ENCODE data around the gene GPC4.
"Not testable (repeated sequence)": the region's sequence is repeated elsewhere in the genome, so short reads cannot be mapped to it uniquely, and the experiment has no call there.

The GPC4 gene

DNA sequence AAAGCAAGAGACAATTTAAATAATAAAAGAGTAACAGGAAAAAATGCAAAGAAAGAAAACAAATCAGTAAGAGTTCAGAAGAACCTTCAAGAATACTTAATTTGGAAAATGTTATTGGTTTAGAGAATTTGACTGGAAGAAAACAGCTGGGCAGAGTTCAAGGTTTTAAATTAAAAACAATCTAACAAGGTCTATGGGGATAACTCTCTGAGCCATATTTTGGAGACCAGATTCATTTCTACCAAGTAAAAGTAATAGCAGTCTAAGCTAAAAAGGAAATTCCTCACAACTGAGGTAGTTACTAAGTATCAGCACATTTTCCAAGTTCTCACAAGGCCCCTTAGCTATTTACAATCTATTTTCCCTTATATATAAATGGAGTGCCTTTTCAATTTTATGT, 114.7 kb downstream of the GPC4 start:
- no peak for DNase-seq

DNA sequence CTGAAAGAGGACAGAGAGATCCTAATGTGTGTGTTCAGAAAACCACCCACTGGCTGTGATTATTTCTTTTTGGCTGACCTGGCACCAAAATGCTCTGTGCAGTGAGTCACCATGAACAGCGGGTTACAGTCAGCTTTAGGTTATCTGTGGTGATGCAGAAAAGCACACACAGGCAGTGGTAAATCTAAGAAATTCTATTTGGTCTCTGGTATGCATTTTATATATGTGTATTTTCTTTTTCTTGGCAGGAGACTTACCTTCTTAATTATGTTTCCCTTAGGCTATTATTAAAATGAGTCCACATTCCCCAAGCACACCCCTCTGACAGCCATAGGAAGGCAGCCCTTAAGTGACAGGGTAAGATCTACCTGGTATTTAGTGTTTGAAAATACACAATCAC, 118.0 kb downstream of the GPC4 start:
- peak; percentile 7 for DNase-seq

DNA sequence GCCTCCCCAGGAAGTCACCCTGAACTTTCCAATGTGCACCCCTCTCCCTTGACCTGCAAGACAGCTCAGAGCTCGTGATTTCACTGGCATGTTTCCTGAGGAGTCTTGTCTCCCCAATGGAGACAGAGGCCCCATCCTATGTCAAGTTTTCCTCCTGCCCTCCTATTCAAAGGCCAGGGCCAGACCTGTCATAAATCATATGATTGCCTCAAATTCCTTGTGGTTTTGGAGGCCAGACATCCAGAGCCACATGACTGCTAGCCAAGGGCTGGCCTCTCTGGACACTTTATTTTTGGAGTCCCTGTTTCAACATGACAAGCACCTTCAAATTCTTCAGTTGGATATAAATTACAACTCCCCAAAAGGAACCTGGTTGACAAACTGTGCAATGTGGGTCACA, 121.2 kb downstream of the GPC4 start:
- DNase-seq = peak; percentile 0

DNA sequence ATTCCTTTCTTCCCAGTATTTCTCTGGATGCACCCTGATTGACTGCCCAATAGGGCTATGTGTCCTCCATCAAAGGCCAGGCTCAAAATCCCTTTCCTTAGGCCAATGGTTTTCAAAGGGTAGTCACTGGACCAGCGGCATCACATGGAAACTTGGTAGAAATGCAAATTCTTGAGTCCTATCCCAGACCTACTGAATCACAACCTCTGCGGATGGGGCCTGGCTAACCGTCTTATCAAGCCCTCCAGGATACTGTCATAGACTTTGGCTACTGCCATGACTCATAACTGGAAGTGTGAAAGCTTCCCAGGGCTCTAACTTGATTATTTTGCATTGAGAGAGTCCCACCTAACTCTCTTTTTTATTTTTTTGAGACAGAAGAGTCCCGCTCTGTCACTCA, 125.2 kb downstream of the GPC4 start:
- no peak for DNase-seq

GRCh38 chrX:133287860-133288259, 127.4 kb downstream of the GPC4 start:
- DNase-seq = no peak

DNA sequence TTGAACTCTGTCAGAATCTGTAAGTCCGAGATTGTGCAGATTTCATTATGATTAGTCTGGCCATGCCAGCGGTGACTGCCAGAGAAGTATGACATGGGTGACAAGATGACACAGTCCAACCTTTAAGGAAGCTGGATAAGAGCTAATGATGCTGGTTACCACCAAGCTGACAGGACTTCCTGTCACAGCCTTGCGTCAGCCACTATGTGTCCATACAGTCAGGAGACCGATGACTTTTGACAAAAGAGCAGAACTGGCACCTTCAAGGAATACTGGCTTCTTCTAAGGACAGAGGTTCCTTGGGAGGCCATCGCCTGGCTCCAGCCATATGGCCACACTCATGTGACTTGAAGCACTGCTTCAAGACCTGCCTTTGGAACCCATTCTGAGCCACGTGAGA, 129.9 kb downstream of the GPC4 start:
- DNase-seq = no peak

- DNase-seq = not testable (repeated sequence)
Measured at GRCh38 chrX:133279112-133279730, 136.1 kb downstream of the GPC4 start.

GRCh38 chrX:133273180-133273579, 142.1 kb downstream of the GPC4 start:
- DNase-seq = no peak

DNA sequence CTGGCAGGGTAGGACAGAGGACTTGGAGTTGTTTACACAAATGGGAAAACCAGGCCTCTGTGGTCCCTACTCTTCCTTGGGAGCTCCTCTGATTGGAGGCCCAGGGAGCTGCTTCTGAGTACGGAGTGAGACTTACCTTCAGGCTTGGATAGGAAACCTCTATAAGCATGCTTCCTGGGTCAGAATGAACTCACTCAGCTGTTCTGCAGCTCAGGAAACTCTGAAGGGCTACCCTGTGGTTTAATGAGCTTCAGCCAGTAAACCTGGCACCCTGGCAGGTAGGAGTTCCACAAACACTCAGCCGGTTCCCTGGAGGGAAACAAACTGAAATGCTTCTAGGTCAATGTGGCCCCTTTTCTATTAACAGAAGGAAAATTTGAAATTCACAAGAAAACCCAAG, 146.1 kb downstream of the GPC4 start:
- no peak for DNase-seq

DNA sequence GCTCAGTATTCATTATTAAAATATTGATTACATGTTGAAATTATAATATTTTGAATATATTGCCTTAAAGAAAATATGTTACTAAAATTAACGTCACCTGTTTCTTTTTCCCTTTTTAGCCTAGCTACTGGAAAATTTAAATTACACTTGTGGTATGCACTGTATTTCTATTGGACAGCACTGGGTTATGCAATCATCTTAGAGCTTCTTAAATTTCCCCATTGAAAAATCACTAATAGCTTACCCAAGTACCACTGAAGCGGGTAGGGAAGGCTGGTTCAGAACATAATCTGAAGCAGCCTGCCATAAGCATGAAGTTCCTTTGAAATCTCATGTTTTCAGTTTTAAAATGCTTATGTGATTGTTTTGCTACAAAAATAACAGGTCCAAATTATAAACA, 147.7 kb downstream of the GPC4 start:
- no peak for DNase-seq

GRCh38 chrX:133265331-133265730, 150.0 kb downstream of the GPC4 start:
- DNase-seq = peak; percentile 6

- DNase-seq = peak; percentile 6
Measured at GRCh38 chrX:133258481-133258880, 156.8 kb downstream of the GPC4 start.

DNA sequence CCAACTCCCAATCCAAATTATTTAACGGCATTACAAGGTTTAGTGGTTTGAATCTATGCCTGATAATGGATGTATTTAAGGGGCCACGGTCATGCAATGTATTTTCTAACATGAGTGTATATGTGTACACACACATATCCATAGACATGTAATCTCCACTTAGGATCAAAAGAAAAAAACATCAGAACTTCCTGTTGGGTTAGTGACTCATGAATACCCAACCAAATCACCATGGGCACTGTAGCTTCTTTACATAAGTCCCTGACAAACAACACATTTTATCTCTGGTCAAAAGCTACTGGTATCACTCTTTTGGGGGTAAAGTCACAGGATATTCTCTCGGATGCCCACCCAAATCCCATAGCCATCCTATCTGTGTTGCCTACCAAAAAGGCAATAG, 160.6 kb downstream of the GPC4 start:
- peak; percentile 22 for DNase-seq

DNA sequence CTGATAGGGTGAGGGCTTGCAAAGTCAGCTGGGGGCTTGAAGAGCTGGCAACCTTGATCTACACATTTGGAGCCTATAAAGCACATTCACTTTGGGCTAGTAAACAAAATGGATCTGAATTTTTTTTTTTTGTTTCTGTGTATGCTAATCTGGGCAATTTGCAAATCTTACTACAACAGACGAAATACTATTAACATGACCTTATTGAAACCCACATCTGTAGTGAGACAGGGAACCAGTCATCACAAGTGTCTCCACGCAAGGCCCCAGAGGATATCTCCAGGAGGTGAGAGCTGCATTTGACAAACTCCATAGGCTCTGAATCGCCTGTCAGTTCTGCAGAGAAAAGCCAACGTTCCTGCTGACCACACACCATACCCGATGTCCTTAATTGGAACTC, 164.1 kb downstream of the GPC4 start:
- no peak for DNase-seq

DNA sequence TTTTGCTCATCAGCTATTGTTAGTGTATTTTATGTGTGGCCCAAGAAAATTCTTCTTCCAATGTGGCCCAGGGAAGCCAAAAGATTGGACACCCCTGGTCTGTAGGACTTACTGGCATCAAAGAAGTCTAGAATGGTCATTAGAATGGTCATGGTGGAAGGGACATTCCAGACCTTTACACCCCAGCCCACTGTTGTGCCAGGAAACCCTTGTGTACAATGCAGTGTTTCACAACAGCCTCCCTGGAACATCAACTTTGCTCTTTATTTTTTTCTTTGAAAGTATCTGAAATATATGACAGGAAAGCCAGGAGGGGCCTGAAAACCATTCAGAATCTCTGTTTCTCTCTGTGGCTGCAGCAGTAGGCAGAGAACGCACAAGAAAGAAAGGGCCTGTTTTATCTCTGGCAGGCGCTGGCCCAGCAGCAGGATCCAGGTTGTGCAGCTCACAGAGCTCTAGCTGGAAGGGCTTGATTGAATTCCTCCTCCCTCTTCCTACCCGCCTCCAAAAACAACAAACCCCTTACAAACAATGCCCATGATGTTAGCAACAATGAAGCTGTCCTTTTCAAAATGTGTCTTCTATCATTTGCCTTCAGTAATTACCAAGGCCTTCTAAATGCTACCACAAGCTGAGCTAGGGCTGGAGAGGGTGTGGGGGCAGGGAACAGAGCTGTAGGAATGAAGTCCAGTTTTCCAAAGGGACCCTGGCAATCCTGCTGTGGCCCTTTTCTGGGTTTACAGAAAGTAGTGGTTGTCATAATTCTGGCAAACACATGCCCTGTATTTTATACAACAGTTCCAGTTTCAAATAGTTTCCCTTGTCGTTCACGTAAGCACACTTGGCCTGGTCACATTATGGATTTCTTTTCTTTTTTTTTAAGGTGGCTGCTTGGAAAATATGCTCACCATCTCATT, 164.8 kb downstream of the GPC4 start:
- DNase-seq = no peak
